Memory B cell (primary cell): Measurements from ENCODE around the gene SBF2.

Source experiments
- ATAC-seq: fragments of 150-1000 bp; cut with Tn5 transposase; 2 replicates; pipeline ENCODE4 v1.10.0; 2021; ENCODE audit warnings: low read depth, mild to moderate bottlenecking, moderate library complexity
- DNase-seq, 2 donors: peaks; one replicate each; pipeline ENCODE4 v3.0.0; 2022; ENCODE audit warnings: low spot score in 2 of 2
- H3K27ac Mint-ChIP-seq: one replicate; pipeline ENCODE4 v1.8.0; 2022; ENCODE audit warnings: mild to moderate bottlenecking, moderate library complexity, mixed read lengths
- H3K27me3 Mint-ChIP-seq: one replicate; pipeline ENCODE4 v1.8.0; 2022; ENCODE audit warnings: mixed read lengths
- H3K36me3 Mint-ChIP-seq: one replicate; pipeline ENCODE4 v1.8.0; 2022; ENCODE audit warnings: mild to moderate bottlenecking, mixed read lengths
- H3K4me1 Mint-ChIP-seq: one replicate; pipeline ENCODE4 v1.8.0; 2022; ENCODE audit warnings: mixed read lengths
- H3K4me3 Mint-ChIP-seq: one replicate; pipeline ENCODE4 v1.8.0; 2022; ENCODE audit warnings: mild to moderate bottlenecking, moderate library complexity, mixed read lengths
- H3K9me3 Mint-ChIP-seq: one replicate; pipeline ENCODE4 v1.8.0; 2022; ENCODE audit warnings: mixed read lengths

The SBF2 gene

GRCh38 chr11:10032935-10033334, 261.1 kb downstream of the SBF2 start:
- no peak overlapping the region for H3K27ac Mint-ChIP-seq
- peaks cover 3% of the 10 kb centered on the region for H3K9me3 Mint-ChIP-seq
- H3K36me3 Mint-ChIP-seq: peaks cover 9% of the 10 kb centered on the region
- H3K4me1 Mint-ChIP-seq: no peaks in the 10 kb centered on the region
- no peak overlapping the region for H3K4me3 Mint-ChIP-seq
- ATAC-seq (no peak), DNase-seq (no peak)
- peaks cover 1% of the 10 kb centered on the region for H3K27me3 Mint-ChIP-seq

- Mint-ChIP-seq H3K36me3 (peaks cover 8% of the 10 kb centered on the region), H3K4me3 (no peak overlapping the region), H3K27me3 (peaks cover 1% of the 10 kb centered on the region), H3K4me1 (no peaks in the 10 kb centered on the region), H3K27ac (no peak overlapping the region), H3K9me3 (no peaks in the 10 kb centered on the region)
- DNase-seq: no peak
- ATAC-seq: no peak
These were observed 263.9 kb downstream of the SBF2 start for GRCh38 chr11:10030122-10030490.

GRCh38 chr11:10029386-10030121, 264.5 kb downstream of the SBF2 start:
- DNase-seq: no peak
- Mint-ChIP-seq H3K4me3 (no peak overlapping the region), H3K27me3 (peaks cover 1% of the 10 kb centered on the region), H3K9me3 (no peaks in the 10 kb centered on the region), H3K27ac (no peak overlapping the region), H3K4me1 (no peaks in the 10 kb centered on the region), H3K36me3 (peaks cover 8% of the 10 kb centered on the region)
- no peak for ATAC-seq

- peaks cover 11% of the 10 kb centered on the region for H3K36me3 Mint-ChIP-seq
- H3K27ac Mint-ChIP-seq: no peak overlapping the region
These were observed 267.5 kb downstream of the SBF2 start for GRCh38 chr11:10026514-10026913.

GRCh38 chr11:10023212-10023611, 270.8 kb downstream of the SBF2 start:
- H3K4me1 Mint-ChIP-seq: no peaks in the 10 kb centered on the region
- H3K9me3 Mint-ChIP-seq: no peaks in the 10 kb centered on the region
- H3K36me3 Mint-ChIP-seq: peaks cover 10% of the 10 kb centered on the region
- no peak overlapping the region for H3K4me3 Mint-ChIP-seq
- no peaks in the 10 kb centered on the region for H3K27me3 Mint-ChIP-seq
- ATAC-seq (no peak), DNase-seq (no peak)
- no peak overlapping the region for H3K27ac Mint-ChIP-seq

More at GRCh38 chr11:10026514-10026913, 267.5 kb downstream of the SBF2 start:
- DNase-seq (no peak), ATAC-seq (no peak)
- Mint-ChIP-seq H3K27me3 (no peaks in the 10 kb centered on the region), H3K4me1 (no peaks in the 10 kb centered on the region), H3K4me3 (no peak overlapping the region), H3K9me3 (no peaks in the 10 kb centered on the region)

GRCh38 chr11:10022764-10023163, 271.3 kb downstream of the SBF2 start:
- DNase-seq: no peak
- Mint-ChIP-seq H3K27ac (no peak overlapping the region), H3K4me3 (no peak overlapping the region)

GRCh38 chr11:10021563-10021962, 272.5 kb downstream of the SBF2 start:
- peaks cover 8% of the 10 kb centered on the region for H3K36me3 Mint-ChIP-seq
- no peaks in the 10 kb centered on the region for H3K9me3 Mint-ChIP-seq
- no peak for DNase-seq
- H3K27ac Mint-ChIP-seq: no peak overlapping the region
- H3K4me3 Mint-ChIP-seq: no peak overlapping the region
- no peaks in the 10 kb centered on the region for H3K27me3 Mint-ChIP-seq
- no peak for ATAC-seq
- H3K4me1 Mint-ChIP-seq: no peaks in the 10 kb centered on the region

More at GRCh38 chr11:10022764-10023163, 271.3 kb downstream of the SBF2 start:
- H3K27me3 Mint-ChIP-seq: no peaks in the 10 kb centered on the region
- no peaks in the 10 kb centered on the region for H3K4me1 Mint-ChIP-seq
- no peak for ATAC-seq
- peaks cover 10% of the 10 kb centered on the region for H3K36me3 Mint-ChIP-seq
- H3K9me3 Mint-ChIP-seq: no peaks in the 10 kb centered on the region

- no peaks in the 10 kb centered on the region for H3K9me3 Mint-ChIP-seq
- no peaks in the 10 kb centered on the region for H3K4me1 Mint-ChIP-seq
- no peak overlapping the region for H3K4me3 Mint-ChIP-seq
- no peak for DNase-seq
- peaks cover 8% of the 10 kb centered on the region for H3K36me3 Mint-ChIP-seq
- no peak overlapping the region for H3K27ac Mint-ChIP-seq
- ATAC-seq: no peak
- H3K27me3 Mint-ChIP-seq: no peaks in the 10 kb centered on the region
These were observed 273.9 kb downstream of the SBF2 start for GRCh38 chr11:10019906-10020682.

GRCh38 chr11:10017911-10018310, 276.1 kb downstream of the SBF2 start:
- Mint-ChIP-seq H3K9me3 (peaks cover 2% of the 10 kb centered on the region), H3K36me3 (peaks cover 12% of the 10 kb centered on the region), H3K27me3 (no peaks in the 10 kb centered on the region), H3K27ac (no peak overlapping the region), H3K4me3 (no peak overlapping the region), H3K4me1 (no peaks in the 10 kb centered on the region)
- ATAC-seq: no peak
- DNase-seq: no peak

GRCh38 chr11:10017050-10017449, 277.0 kb downstream of the SBF2 start:
- Mint-ChIP-seq H3K27ac (no peak overlapping the region), H3K27me3 (no peaks in the 10 kb centered on the region), H3K4me3 (no peak overlapping the region), H3K36me3 (peaks cover 12% of the 10 kb centered on the region), H3K9me3 (peaks cover 2% of the 10 kb centered on the region), H3K4me1 (no peaks in the 10 kb centered on the region)
- DNase-seq (no peak), ATAC-seq (no peak)

- ATAC-seq: no peak
- Mint-ChIP-seq H3K27me3 (no peaks in the 10 kb centered on the region), H3K27ac (no peak overlapping the region), H3K4me3 (no peak overlapping the region), H3K9me3 (peaks cover 8% of the 10 kb centered on the region), H3K36me3 (peaks cover 17% of the 10 kb centered on the region), H3K4me1 (no peaks in the 10 kb centered on the region)
- no peak for DNase-seq
These were observed 282.0 kb downstream of the SBF2 start for GRCh38 chr11:10012068-10012467.

GRCh38 chr11:10005955-10006525, 288.0 kb downstream of the SBF2 start:
- Mint-ChIP-seq H3K36me3 (peaks cover 6% of the 10 kb centered on the region), H3K4me3 (no peak overlapping the region), H3K9me3 (peaks cover 6% of the 10 kb centered on the region), H3K27me3 (no peaks in the 10 kb centered on the region), H3K27ac (no peak overlapping the region), H3K4me1 (no peaks in the 10 kb centered on the region)
- no peak for ATAC-seq
- no peak for DNase-seq

GRCh38 chr11:10004526-10005113, 289.4 kb downstream of the SBF2 start:
- no peaks in the 10 kb centered on the region for H3K9me3 Mint-ChIP-seq
- ATAC-seq (no peak), DNase-seq (no peak)
- H3K4me3 Mint-ChIP-seq: no peak overlapping the region
- H3K27me3 Mint-ChIP-seq: no peaks in the 10 kb centered on the region
- H3K36me3 Mint-ChIP-seq: peaks cover 3% of the 10 kb centered on the region
- no peak overlapping the region for H3K27ac Mint-ChIP-seq
- H3K4me1 Mint-ChIP-seq: no peaks in the 10 kb centered on the region

GRCh38 chr11:10002221-10002620, 291.8 kb downstream of the SBF2 start:
- Mint-ChIP-seq H3K4me3 (no peak overlapping the region), H3K27ac (no peak overlapping the region), H3K9me3 (no peaks in the 10 kb centered on the region), H3K27me3 (no peaks in the 10 kb centered on the region), H3K4me1 (no peaks in the 10 kb centered on the region), H3K36me3 (peaks cover 6% of the 10 kb centered on the region)
- no peak for DNase-seq
- no peak for ATAC-seq
